ENCODE measurements around the gene MPRIP. TPM values are rescaled to one million over a fixed set of nuclear protein-coding genes. Genes with fewer than 3 reads are reported as not detected.

Gene MPRIP
- total RNA-seq, 1 donor from 2014 or later, result 214 TPM

DNA sequence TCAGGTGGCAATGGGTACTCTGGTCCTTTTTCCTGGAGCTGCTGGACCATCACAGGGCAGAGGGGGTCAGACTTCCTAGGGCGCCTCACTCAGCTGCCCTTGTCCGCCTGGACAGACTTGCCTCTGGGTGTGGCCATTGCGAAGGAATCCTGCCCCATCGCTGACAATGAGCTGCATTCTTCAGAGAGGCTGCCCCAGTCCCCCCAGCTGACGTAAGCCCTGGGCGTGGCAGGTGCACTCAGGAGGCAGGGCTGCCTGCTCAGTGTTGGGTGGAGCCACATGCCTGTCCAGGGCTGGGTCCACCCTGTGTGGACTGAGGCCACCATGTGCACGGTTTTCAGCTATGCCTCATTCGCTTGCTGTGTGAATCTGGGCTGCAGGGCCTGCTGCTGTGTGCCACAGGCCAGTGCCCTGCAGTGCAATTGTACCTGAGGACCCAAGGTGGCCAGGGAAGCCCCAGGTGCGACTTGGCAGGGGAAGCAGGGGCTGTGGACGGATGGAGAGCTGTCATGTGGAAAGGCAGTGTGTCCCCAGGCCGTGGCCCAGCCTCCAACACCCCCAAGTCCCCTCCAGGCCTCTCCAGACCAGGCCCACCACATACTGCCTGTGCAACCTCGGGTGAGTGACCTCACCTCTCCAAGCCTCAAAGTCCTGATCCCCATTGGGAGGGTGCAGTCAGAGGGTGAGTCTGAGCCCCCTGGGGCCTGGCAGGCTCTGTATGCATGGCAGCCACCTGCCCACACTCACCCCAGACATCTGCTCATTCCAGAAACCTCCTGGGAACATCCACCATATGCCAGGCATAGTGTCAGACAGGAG, 14.0 kb upstream of the MPRIP start:
- peak; percentile 92 for DNase-seq

DNA sequence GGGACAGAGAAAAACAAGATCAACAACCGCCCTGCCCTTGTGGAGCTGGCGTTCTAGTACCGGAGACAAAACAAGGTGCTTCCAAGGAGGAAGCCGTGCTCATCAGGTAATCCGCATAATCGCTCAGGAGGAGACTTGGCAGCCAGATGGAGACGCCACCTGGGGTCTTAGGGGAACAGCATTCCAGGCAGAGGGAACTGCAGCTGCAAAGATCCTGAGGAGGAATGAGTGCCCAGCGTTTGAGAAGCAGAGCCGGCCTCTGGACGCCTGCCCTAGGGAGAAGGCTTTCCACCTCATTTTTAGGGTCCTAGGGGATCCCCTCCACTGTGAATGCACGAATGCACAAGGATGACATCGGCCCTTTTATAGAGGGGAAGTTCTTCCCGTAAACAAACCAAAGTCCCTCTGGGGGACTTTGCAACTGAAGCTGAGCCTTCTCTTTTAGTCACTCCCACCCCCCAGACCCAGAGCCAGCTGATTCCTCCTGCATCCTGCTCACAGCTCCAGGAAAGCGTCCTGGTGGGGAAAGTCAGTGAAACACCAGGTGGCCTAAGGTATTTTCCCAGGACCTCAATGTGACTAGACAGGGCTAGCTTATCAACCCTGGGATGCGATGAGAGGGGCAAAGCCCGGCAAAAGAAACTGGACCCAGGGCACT, 13.2 kb upstream of the MPRIP start:
- no peak for DNase-seq

DNA sequence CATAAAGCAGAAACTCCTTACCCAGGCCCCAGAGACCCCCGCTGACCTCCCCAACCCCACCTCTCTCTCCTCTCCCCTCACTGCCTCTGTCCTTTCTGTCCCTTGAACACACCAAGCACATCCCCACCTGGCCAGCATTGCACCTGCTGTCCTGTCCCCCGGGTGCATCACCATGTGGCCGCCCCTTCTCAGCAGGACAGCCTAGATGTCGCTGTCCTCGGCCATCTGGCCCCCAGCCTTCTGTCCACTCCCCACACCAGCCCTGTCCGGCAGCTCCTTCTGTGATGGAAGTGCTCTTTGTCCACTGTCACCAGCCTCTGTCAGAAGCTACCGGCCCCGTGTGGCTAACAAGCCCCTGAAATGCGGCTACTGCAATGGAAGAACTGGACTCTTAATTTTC, 12.3 kb upstream of the MPRIP start:
- DNase-seq, result no peak

GRCh38 chr17:17030515-17031211, 11.6 kb upstream of the MPRIP start:
- no peak for DNase-seq

DNA sequence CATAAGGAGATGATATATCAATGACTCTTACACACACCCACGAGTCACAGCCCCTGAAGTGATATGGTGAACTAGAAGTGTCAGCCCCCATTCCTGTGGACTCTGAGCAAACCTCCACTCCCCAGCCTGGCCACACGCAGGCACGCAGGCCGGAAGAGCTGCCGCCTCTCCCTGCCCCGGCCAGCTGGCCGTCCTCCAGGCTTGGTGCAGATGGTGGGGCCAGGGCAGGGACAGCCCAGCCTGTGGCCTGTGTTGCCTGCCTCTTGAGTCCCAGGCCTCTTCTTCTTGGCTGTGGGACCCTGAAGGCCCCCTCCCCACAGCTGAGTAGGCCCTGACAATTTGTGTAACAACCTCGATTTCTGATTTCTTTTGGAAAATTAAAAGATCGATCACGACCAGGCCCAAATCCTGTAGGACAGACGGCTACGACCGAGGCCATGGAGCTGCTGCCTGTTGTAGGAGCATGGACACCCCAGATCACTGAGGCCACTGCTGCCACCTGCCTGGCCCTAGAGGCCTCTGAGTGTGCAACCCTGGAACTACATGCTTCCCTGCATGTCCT, 10.0 kb upstream of the MPRIP start:
- peak; percentile 86 for DNase-seq

DNA sequence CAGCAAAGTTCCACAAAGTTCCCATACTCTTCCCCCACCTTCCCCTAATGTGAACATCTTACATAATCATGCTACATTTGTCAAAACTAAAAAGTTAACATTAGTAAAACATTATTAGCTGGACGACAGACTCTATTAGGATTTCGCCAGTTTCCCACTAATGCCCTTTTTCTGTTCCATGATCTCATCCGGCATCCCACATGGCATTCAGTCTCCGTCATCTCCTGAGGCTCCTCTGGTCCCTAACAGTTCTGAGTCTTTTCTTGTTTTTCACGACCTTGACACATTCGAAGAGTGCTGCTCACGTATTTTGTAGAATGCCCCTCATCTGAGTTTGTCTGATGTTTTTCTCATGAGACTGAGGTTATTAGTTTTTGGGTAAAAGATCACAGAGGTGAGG, 8.8 kb upstream of the MPRIP start:
- no peak for DNase-seq

DNA sequence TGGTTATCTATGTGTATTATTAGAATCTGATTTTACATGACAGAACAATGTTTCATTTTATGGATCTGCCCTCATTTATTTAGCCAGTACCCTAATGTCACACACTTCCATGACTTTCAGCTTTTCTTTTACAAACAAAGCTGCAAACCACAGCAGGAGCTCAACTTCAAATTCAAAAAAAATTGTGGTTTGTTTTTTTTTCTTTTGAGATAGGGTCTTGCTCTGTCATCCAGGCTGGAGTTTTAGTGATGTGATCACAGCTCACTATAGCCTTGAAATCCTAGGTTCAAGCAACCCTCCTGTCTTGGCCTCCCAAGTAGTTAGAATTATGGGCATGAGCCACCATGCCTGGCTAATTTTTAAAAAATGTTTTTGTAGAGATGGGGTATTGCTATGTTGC, 8.2 kb upstream of the MPRIP start:
- DNase-seq, result no peak

DNA sequence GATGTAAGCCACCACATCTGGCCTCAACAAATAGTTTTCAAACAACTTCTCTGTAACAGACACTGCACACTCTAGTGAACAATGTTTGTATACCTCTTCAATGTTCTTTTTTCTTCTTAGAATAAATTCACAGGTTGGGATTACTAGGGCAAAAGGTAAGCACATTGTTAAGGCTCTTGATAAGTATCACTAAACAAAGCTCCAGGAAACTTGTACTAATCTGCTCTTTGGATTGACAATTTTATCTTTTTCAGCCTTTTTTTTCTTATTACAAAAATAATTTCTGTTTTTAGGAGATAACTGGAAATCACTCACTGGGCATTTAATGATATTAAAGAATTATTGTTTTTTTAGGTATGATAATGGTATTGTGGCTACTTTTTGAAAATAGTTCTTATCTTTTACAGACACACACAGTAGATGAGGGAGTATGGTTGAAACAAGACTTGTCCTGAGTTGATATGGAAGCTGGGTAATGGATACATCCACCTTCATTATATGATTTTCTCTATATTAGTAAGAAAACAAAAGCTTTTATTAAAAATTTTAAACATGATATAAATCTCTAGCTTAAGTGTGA, 7.7 kb upstream of the MPRIP start:
- DNase-seq, result no peak

GRCh38 chr17:17035490-17035889, 6.8 kb upstream of the MPRIP start:
- DNase-seq, result no peak

DNA sequence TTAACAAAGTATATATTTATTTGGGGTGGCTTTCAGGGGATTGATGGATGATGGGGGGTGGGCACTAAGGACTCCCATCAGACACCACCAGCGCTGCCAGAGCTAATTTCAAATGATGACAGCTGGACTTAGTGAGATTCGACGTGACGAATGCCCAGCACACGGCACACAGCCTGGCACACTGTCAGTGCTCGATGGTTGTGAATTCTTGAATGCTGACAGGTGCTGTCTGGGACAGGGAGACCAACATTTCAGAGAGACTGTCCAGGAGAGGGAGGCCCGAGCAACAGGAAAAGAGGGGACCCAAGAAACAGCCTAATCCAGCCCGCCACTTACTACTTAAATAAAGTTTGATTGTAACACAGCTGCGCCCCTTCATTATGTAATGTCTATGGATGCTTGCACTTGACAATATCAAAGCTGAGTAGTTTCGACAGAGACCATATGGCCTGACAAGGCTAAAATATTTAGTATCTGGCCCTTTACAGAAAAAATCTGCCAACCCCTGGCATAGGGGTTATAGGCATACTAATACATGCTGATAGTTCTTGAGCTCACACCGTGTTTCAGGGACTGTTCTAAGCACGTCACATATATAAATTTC, 6.2 kb upstream of the MPRIP start:
- peak; percentile 82 for DNase-seq

GRCh38 chr17:17036524-17036998, 5.7 kb upstream of the MPRIP start:
- DNase-seq, result no peak

- no peak for DNase-seq
These were observed 2.3 kb upstream of the MPRIP start for GRCh38 chr17:17039911-17040310.

- DNase-seq, result peak; percentile 95
These were observed 1.2 kb upstream of the MPRIP start for GRCh38 chr17:17041018-17041521.

GRCh38 chr17:17041571-17042383, 480 bp upstream of the MPRIP start:
- DNase-seq, result peak; percentile 99

DNA sequence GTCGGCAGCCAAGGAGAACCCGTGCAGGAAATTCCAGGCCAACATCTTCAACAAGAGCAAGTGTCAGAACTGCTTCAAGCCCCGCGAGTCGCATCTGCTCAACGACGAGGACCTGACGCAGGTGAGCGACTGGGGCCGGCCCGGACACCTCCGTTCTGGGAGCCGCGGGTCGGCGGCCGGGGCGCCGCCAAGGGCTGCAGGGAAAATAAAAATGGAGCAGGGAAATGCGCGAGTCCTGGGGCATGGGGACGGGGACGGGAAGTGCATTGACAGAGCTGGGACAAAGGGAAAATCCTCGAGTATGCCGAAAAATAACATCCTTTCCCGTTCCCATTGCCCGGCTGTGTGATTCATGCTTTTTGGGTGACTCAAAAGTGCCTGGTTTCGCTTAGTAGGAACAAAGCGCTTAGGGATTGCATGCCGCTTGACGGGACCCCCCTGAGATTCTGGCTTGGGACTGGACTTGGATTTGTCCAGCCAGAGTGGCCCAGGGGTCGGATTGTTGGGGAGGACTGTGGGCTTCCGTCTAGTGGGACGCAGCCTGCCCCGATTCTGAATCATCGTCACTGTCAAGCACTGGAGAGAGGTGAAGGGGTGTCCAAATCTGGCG, 699 bp downstream of the MPRIP start:
- DNase-seq, result no peak

GRCh38 chr17:17043461-17044271, 1.4 kb downstream of the MPRIP start:
- no peak for DNase-seq

GRCh38 chr17:17044846-17045561, 2.7 kb downstream of the MPRIP start:
- DNase-seq, result peak; percentile 90

DNA sequence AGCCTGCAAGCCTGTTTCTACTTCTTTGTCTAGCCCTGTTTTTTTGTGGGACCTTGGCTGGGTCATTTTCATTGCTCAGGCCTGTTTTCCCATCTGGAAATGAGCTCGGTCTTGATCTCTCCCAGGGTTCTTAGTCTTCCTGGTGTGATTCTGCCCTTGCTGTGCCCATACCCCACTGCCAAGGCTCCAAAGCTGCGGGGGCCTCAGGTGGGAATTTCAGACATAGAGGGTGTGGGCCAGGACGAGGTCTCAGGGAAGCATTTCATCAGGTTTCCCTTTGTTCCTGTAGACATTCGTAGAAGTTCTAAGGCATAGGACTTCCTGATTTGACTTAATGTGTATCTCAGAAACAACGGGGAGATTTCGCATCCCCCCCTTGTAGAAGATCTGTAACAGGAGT, 5.8 kb downstream of the MPRIP start:
- no peak for DNase-seq

All from tongue (tissue), 2 donors.